GM18519 (cell line): ENCODE measurements around the gene TPCN1.

Experiments used
- ATAC-seq: cut with Tn5 transposase; IDR thresholded peaks from one replicate; pipeline ENCODE4 v1.9.1; 2021; ENCODE audit warnings: mild to moderate bottlenecking, moderate library complexity; ENCODE audit not compliant: unreplicated experiment, low FRiP score

Gene TPCN1

GRCh38 chr12:113299619-113300237 is 78.5 kb downstream of the TPCN1 start:
- ATAC-seq: no peak

GRCh38 chr12:113301811-113302210 is 80.5 kb downstream of the TPCN1 start:
- ATAC-seq: no peak

- no peak for ATAC-seq
Measured at GRCh38 chr12:113302466-113302865, 81.2 kb downstream of the TPCN1 start.

GRCh38 chr12:113302886-113303640 is 81.8 kb downstream of the TPCN1 start:
- no peak for ATAC-seq

- ATAC-seq: no peak
Measured at GRCh38 chr12:113305281-113305856, 84.1 kb downstream of the TPCN1 start.

GRCh38 chr12:113306382-113306781 is 85.1 kb downstream of the TPCN1 start:
- ATAC-seq: no peak

- no peak for ATAC-seq
Measured at GRCh38 chr12:113310489-113310888, 89.2 kb downstream of the TPCN1 start.

- ATAC-seq: no peak
Measured at GRCh38 chr12:113314121-113314529, 92.9 kb downstream of the TPCN1 start.

GRCh38 chr12:113315358-113315757 is 94.1 kb downstream of the TPCN1 start:
- no peak for ATAC-seq

GRCh38 chr12:113316155-113316554 is 94.9 kb downstream of the TPCN1 start:
- ATAC-seq: no peak

- no peak for ATAC-seq
Measured at GRCh38 chr12:113317122-113317521, 95.9 kb downstream of the TPCN1 start.

- ATAC-seq: no peak
Measured at GRCh38 chr12:113318046-113318656, 96.9 kb downstream of the TPCN1 start.

GRCh38 chr12:113318900-113319628 is 97.8 kb downstream of the TPCN1 start:
- no peak for ATAC-seq

GRCh38 chr12:113320401-113320800 is 99.1 kb downstream of the TPCN1 start:
- ATAC-seq: no peak

- ATAC-seq: no peak
Measured at GRCh38 chr12:113322343-113322742, 101.1 kb downstream of the TPCN1 start.

GRCh38 chr12:113325916-113326315 is 104.7 kb downstream of the TPCN1 start:
- ATAC-seq: no peak

- ATAC-seq: no peak
Measured at GRCh38 chr12:113326775-113327395, 105.6 kb downstream of the TPCN1 start.

- ATAC-seq: no peak
Measured at GRCh38 chr12:113328368-113328889, 107.2 kb downstream of the TPCN1 start.

GRCh38 chr12:113329022-113329790 is 107.9 kb downstream of the TPCN1 start:
- ATAC-seq: no peak
